GM21381 (cell line): ENCODE measurements around the gene SVBP.
"Not testable (repeated sequence)": the region's sequence is repeated elsewhere in the genome, so short reads cannot be mapped to it uniquely, and the experiment has no call there.

Experiments
- ATAC-seq: cut with Tn5 transposase; IDR thresholded peaks from one replicate; pipeline ENCODE4 v1.9.1; 2021; ENCODE audit warnings: mild to moderate bottlenecking, moderate library complexity; ENCODE audit not compliant: unreplicated experiment

Gene SVBP

DNA sequence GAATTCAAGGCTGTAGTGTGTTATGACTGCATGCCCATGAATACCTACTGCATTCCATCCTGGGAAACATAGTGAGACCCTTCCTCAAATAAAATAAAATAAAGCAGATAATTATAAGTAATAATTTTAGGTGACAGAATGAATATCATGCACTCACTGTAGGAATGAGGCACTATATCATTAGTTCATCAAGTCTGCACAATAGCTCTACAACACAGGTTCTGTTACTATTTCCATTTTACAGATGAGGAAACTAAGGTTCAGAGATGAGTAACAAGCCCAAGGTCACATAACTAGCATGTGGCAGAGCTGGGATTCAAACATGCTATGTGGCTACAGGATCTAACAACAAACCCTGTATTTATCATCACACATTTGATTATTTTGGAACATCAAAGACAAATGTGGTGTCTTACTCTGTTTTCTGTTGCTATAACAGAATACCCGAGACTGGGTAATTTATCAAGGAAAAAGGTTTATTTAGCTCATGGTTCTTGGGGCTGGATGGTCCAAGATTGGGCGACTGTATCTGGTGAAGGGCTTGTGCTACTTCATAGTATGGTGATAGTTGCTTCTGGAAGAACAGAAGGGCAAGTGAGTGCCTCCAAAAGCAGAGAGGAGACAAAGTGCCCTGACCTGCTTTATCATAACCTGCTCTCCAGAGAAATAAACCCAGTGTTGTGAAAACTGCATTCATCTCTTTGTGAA, 24.4 kb upstream of the SVBP start:
- no peak for ATAC-seq

DNA sequence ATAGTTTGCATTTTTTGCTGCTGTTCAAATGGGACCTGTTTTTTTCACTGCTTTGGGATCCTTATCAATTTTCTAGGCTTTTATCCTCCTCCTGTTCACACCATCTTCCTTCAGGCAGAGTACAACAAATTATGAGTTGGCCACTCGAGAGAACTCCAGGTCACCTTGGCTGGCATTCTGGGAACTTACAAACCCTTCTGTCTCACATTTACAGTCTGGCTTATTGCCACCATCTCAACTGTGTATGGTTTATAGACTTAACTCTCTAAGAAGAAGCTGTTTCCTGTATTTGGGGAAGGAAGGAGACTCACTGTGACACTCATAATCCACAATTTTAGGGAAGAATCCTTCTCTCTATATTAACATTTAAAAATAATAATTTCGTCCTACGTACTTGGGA, 23.8 kb upstream of the SVBP start:
- ATAC-seq: no peak

GRCh38 chr1:42838482-42839190, 21.4 kb upstream of the SVBP start:
- ATAC-seq: no peak

- no peak for ATAC-seq
These were observed 20.5 kb upstream of the SVBP start for GRCh38 chr1:42837709-42838108.

DNA sequence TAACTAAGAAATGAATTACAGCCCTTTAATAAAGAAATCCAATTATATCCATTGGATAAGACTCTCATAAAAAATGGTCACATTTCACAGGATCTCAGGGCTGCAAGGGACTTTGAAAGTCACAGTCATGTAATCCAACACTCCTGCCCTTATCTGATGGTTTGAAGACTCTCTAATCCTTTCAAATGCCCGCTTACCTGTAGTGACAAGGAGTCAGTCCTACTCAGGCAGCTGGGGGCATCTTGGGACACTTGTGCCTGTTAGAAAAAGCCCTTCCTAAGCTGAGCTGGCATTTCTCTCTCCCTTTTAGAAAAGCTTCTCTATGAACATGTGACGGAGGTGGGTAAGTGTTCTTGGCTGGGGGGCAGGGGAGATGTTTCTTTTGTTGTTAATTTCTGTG, 18.2 kb upstream of the SVBP start:
- no peak for ATAC-seq

GRCh38 chr1:42834803-42835202, 17.6 kb upstream of the SVBP start:
- no peak for ATAC-seq

DNA sequence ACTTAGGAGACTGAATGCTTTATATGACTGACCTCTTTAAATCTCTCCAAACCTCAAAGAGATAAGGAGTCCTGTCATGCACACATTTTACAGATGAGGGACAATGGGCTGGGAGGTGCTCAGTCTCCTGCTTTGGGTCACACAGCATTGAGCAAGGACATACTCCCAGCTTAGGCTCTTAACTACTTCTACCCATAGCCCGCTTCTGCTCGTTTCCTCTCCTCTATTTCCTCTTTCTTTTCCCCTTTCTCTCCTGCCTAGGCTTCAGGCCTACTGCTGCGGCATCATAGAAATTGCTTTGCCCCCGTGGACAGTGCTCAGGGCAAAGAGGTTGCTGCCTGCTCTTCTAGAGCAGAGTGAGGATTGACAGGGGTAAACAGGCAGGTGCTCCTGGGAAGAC, 16.8 kb upstream of the SVBP start:
- no peak for ATAC-seq

- ATAC-seq: no peak
These were observed 15.5 kb upstream of the SVBP start for GRCh38 chr1:42832641-42833240.

- no peak for ATAC-seq
These were observed 14.1 kb upstream of the SVBP start for GRCh38 chr1:42831273-42831672.

DNA sequence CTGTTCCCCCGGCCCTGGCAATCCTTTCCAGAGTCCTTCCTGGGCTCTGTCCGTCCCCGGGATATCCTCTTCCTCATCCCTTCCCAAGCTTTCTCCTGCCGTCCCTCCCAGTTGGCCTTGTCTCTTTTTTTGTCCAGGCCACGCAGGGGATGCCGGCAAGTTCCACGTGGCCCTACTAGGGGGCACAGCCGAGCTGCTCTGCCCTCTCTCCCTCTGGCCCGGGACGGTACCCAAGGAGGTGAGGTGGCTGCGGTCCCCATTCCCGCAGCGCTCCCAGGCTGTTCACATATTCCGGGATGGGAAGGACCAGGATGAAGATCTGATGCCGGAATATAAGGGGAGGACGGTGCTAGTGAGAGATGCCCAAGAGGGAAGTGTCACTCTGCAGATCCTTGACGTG, 13.4 kb upstream of the SVBP start:
- ATAC-seq: no peak

GRCh38 chr1:42825036-42825851, 8.0 kb upstream of the SVBP start:
- no peak for ATAC-seq

DNA sequence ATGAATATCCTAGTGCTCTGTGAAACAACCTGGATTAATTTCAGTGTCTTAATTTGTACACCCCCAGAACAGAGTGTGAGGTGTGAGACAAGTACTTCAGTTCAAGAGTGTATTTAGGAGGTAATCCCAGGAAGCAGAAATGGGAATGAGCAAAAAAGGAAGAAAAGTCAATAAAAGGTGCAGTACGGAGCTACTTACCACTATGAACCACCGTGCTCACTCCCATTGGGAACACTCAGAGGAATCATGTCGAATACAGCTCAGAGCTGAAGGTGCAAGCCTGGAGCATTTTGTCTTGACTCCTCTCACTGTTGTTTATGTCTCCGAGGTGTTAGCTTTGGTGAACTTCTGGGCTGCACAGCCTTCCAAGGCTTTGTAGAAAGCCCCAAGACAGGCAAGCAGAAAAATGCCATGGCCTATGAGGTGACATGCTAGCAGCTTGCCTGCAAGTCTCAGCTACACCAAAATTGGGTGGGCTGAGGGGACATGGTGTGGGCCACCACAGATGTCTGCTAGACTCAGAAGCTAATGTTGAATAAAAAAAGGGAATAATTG, 7.4 kb upstream of the SVBP start:
- ATAC-seq: no peak

DNA sequence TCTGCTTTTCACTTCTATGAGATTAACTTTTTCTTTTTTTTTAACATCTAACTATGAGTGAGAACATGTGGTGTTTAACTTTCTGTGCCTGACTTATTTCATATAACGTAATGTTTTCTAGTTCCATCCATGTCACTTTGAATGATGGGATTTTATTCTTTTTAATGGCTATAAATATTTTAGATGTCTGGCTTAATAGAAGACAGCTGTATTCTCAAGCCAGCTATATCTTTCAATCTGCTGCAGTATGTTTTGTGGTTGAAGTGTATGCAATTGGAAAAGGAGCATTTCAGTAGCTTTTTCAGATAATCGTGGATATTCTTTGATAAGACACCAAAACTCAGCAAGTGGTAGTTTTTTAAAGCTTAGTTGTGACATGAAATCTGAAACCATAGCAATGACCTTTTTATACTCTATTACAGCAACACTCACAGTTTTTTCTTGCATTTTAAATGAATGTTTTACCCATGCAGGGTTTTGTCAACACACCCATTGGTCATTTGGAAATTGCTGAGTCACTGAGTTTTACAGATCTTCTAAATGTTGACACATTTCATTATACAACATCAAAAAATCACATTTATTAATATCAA, 5.7 kb upstream of the SVBP start:
- ATAC-seq: no peak

GRCh38 chr1:42821690-42822089, 4.5 kb upstream of the SVBP start:
- ATAC-seq: no peak

- ATAC-seq: no peak
These were observed 3.6 kb upstream of the SVBP start for GRCh38 chr1:42820813-42821212.

GRCh38 chr1:42817976-42818375, 779 bp upstream of the SVBP start:
- no peak for ATAC-seq

DNA sequence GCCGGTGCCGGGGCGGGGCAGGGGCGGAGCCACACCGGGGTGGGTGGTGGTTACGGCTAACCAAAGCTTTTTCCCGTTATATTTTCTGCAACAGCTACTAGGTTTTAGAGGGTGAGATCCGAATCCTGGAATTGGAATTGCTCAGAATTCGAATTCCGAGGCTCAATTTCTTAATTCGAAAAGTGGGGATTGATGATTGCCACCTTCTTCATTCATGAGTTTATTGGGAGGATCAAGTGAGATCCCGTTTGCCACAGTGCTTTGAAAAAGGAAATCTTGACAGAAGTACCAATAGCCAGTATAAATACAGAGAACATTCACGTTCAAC, 207 bp upstream of the SVBP start:
- ATAC-seq: peak; percentile 2

DNA sequence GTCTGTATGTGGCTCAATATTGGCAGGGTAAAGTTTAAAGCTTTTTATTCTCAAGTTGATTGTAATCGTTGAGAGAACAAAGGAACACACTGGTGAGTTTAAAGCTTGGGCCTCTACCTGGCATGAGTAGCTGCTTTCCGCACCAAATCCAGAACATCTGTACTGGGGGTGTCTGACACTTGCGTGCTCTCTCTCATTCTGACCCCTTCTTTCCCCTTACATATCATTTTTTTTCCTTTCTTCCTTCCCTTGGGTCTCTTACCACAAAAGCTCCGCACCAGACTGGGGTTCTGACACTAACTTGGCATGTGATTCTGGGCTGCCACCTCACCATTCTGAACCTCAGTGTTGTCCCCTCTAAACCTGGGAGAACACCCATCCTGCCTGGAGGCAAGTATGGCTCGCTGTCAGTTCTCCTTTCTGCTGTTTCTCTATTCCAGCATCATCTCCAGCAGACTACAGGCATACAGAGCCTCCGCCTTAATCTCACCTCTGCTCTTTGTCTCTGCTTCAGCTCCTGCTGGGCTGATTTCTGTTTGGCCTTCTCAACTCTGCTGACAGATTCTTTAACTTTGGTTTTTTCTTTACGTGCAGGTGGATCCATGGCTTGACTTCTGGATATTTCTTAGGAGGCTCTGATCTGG, 1.1 kb downstream of the SVBP start:
- no peak for ATAC-seq

- ATAC-seq: not testable (repeated sequence)
These were observed 2.4 kb downstream of the SVBP start for GRCh38 chr1:42814815-42815214.

- ATAC-seq: no peak
These were observed 10.0 kb downstream of the SVBP start for GRCh38 chr1:42807056-42807668.
